Inflammatory macrophage (primary cell): ENCODE results near the gene LTBR.
"Not testable (repeated sequence)": the region's sequence is repeated elsewhere in the genome, so short reads cannot be mapped to it uniquely, and the experiment has no call there.

Experiments
- DNase-seq, 2 donors: peaks; one replicate each; pipeline ENCODE4 v3.0.0-alpha.2; 2020 to 2022

LTBR gene

DNA sequence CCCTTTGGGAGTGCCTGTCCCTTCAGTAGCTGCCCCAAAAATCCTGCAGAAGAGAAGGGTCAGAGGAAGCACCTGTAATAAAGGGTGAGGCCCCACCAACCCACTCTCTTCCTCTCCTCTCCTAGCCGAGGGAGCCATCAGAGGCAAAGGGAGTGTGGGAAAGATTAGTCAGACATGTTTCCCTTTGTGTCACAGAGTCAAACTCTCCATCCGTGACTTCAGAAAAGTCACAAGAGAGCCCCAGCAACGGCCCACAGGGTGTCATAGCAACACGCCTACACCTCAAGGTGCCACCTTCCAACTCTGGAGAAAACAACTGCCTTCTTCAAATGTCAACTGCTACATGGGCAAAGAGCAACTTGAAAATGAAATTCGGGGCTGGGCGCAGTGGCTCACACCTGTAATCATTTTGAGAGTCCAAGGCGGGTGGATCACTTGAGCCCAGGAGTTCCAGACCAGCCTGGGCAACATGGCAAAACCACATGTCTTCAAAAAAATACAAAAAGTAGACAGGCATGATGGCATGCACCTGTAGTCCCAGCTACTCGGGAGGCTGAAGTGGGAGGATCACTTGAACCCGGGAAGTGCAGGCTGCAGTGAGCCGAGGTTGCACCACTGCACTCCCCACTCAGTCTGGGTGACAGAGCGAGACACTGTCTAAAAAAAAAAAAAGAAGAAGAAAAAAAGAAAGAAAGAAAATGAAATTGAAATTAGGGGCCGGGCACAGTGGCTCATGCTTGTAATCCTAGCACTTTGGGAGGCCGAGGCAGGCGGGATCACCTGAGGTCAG is 43.1 kb downstream of the LTBR start:
- peak; percentile 75 to 92 for DNase-seq

GRCh38 chr12:6427796-6428195 is 43.8 kb downstream of the LTBR start:
- not testable (repeated sequence) for DNase-seq

- DNase-seq: no peak
Observed at GRCh38 chr12:6428326-6428725, 44.4 kb downstream of the LTBR start.

- DNase-seq: peak; percentile 84
Observed at GRCh38 chr12:6430124-6430989, 46.4 kb downstream of the LTBR start.

GRCh38 chr12:6432991-6433390 is 49.0 kb downstream of the LTBR start:
- no peak for DNase-seq

- no peak for DNase-seq
Observed at GRCh38 chr12:6434205-6435140, 50.5 kb downstream of the LTBR start.

- no peak for DNase-seq
Observed at GRCh38 chr12:6435961-6436715, 52.2 kb downstream of the LTBR start.

- DNase-seq: no peak
Observed at GRCh38 chr12:6437586-6437985, 53.6 kb downstream of the LTBR start.

GRCh38 chr12:6438345-6438744 is 54.4 kb downstream of the LTBR start:
- no peak for DNase-seq

- DNase-seq: no peak
Observed at GRCh38 chr12:6440391-6440790, 56.4 kb downstream of the LTBR start.
